ENCODE results near the gene HOXD10. TPM values are rescaled to one million over a fixed set of nuclear protein-coding genes. Genes with fewer than 3 reads are reported as not detected.

HOXD10 gene
- total RNA-seq, 5 donors from 2014 or later (not counting 1 experiment from before 2014, with no cell fraction given), result not detected

DNA sequence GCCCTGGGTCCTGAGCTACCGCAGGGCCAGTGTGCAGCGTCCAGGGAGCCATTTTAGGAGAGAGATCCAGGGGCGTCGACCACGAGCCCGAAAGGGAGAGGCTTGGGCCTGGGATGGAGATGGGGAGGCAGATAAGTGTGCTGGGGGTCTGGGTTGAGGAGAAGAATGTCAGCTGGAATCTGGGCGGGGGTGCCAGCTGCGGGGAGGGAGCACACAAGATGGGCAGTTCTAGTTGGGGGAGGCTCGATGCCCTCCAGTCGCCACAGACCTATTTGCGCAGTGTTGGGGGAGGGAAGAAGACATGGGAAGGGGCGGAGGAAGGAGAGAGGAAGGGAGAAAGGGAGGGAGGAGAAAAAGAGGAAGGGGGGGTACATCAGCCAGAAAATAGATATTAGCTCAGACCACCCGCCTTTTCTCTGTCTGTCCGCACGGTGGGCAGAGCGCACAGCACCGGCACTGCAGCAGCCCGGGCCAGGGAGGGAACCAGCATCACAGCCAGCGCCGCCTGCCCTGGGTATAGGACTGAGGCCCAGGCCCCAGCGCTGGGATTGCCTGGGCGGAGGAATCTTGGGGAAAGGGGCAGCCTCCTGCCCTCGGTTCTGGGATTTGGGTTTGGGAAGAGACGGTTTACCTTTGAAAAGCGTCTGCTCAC, 11.4 kb upstream of the HOXD10 start:
- no peaks in the 10 kb centered on the region for H3K9me3 Mint-ChIP-seq
- H3K4me1 ChIP-seq (ENCODE audit: control insufficient read depth in 1 of 2, extremely low read depth in 1 of 2, insufficient read depth in 2 of 2, low read length in 2 of 2), result peaks cover 4 to 18% of the 10 kb centered on the region in 2 experiments
- CTCF ChIA-PET, result no interaction called here
- H3K36me3 ChIP-seq (ENCODE audit: control insufficient read depth in 2 of 2, extremely low read depth in 1 of 2, insufficient read depth in 1 of 2, low read length in 1 of 2), result no peaks in the 10 kb centered on the region
- no peak for ATAC-seq (replicated peaks in 1 of 4)
- no peak overlapping the region for H3K4me3 ChIP-seq (ENCODE audit: control insufficient read depth in 1 of 2, extremely low read depth in 1 of 2, low read length in 1 of 2)
- DNase-seq, result no peak
- peak overlapping the region in 1 of 3 donors; percentile 68 for H3K4me3 Mint-ChIP-seq
- H3K27me3 ChIP-seq (replicated peaks in 1 of 2; ENCODE audit: control insufficient read depth in 2 of 2, extremely low read depth in 1 of 2, insufficient read depth in 2 of 2, low read length in 1 of 2), result peaks cover 39 to 84% of the 10 kb centered on the region in 2 experiments
- POLR2A ChIA-PET, result interaction anchor here in 1 of 2 donors (0.6 kb wide), 1 partner anchor 709 kb away, joined by 3 read pairs; no protein-coding TSS in a partner anchor
- no peak overlapping the region for H3K27ac ChIP-seq (ENCODE audit: low read length)
- no peak overlapping the region for H3K27ac Mint-ChIP-seq
- peaks cover 26 to 39% (median 30%) of the 10 kb centered on the region in 3 donors for H3K4me1 Mint-ChIP-seq
- H3K36me3 Mint-ChIP-seq, result no peaks in the 10 kb centered on the region
- 14% methylated on average over 24 of the region's 25 CpGs for WGBS (ENCODE audit: insufficient coverage)
- H3K27me3 Mint-ChIP-seq, result peaks cover 74 to 82% of the 10 kb centered on the region in 2 donors
- no peaks in the 10 kb centered on the region for H3K9me3 ChIP-seq

GRCh38 chr2:176105730-176106580, 10.6 kb upstream of the HOXD10 start:
- ATAC-seq (replicated peaks in 1 of 4) (no peak), DNase-seq (no peak)
- Mint-ChIP-seq H3K27ac (peak overlapping the region in 1 of 2 donors; percentile 44), H3K27me3 (peaks cover 74 to 82% of the 10 kb centered on the region in 2 donors), H3K36me3 (no peaks in the 10 kb centered on the region), H3K4me3 (peak overlapping the region; percentile 26 to 68 (median 60)), H3K9me3 (no peaks in the 10 kb centered on the region), H3K4me1 (peaks cover 26 to 39% (median 30%) of the 10 kb centered on the region in 3 donors)
- Histone ChIP-seq H3K27me3 (replicated peaks in 1 of 2; ENCODE audit: control insufficient read depth in 2 of 2, extremely low read depth in 1 of 2, insufficient read depth in 2 of 2, low read length in 1 of 2) (peaks cover 43 to 76% of the 10 kb centered on the region in 2 experiments), H3K27ac (ENCODE audit: low read length) (no peak overlapping the region), H3K9me3 (no peaks in the 10 kb centered on the region), H3K36me3 (ENCODE audit: control insufficient read depth in 2 of 2, extremely low read depth in 1 of 2, insufficient read depth in 1 of 2, low read length in 1 of 2) (no peaks in the 10 kb centered on the region), H3K4me3 (ENCODE audit: control insufficient read depth in 1 of 2, extremely low read depth in 1 of 2, low read length in 1 of 2) (no peak overlapping the region), H3K4me1 (ENCODE audit: control insufficient read depth in 1 of 2, extremely low read depth in 1 of 2, insufficient read depth in 2 of 2, low read length in 2 of 2) (peaks cover 4 to 18% of the 10 kb centered on the region in 2 experiments)
- POLR2A ChIA-PET, result interaction anchor here in 1 of 2 donors (0.6 kb wide), 1 partner anchor 709 kb away, joined by 3 read pairs; no protein-coding TSS in a partner anchor
- CTCF ChIA-PET, result no interaction called here
- 11% methylated on average over 20 of the region's 25 CpGs for WGBS (ENCODE audit: insufficient coverage)

- Mint-ChIP-seq H3K4me3 (peak within 1 kb of the TSS; percentile 26 to 68 (median 60)), H3K27ac (peak within 1 kb of the TSS in 1 of 2 donors; percentile 57), H3K36me3 (no peaks in the 10 kb centered on the region), H3K9me3 (no peaks in the 10 kb centered on the region), H3K27me3 (peaks cover 70 to 82% of the 10 kb centered on the region in 2 donors), H3K4me1 (peaks cover 30 to 39% (median 34%) of the 10 kb centered on the region in 3 donors)
- Histone ChIP-seq H3K4me1 (ENCODE audit: control insufficient read depth in 1 of 2, extremely low read depth in 1 of 2, insufficient read depth in 2 of 2, low read length in 2 of 2) (peaks cover 4 to 22% of the 10 kb centered on the region in 2 experiments), H3K4me3 (ENCODE audit: control insufficient read depth in 1 of 2, extremely low read depth in 1 of 2, low read length in 1 of 2) (peak within 1 kb of the TSS in 1 of 2 donors; percentile 46), H3K27ac (ENCODE audit: low read length) (no peak within 1 kb of the TSS), H3K27me3 (replicated peaks in 1 of 2; ENCODE audit: control insufficient read depth in 2 of 2, extremely low read depth in 1 of 2, insufficient read depth in 2 of 2, low read length in 1 of 2) (peaks cover 35 to 75% of the 10 kb centered on the region in 2 experiments), H3K9me3 (no peaks in the 10 kb centered on the region), H3K36me3 (ENCODE audit: control insufficient read depth in 2 of 2, extremely low read depth in 1 of 2, insufficient read depth in 1 of 2, low read length in 1 of 2) (no peaks in the 10 kb centered on the region)
- ATAC-seq (replicated peaks in 1 of 4) (peak in 2 of 4 experiments; percentile 23 to 50), DNase-seq (no peak)
- ChIA-PET CTCF (interaction anchor here in 1 of 2 donors (0.7 kb wide), 1 partner anchor 464 kb away, joined by 3 read pairs; no protein-coding TSS in a partner anchor), POLR2A (no interaction called here)
- WGBS (ENCODE audit: insufficient coverage), result 10% methylated on average over 62 of the region's 85 CpGs
Observed at GRCh38 chr2:176106581-176107539, 9.7 kb upstream of the HOXD10 start, which contains the start of gene HOXD11. HOXD11 (plus strand) TSS chr2:176107280; CDS start chr2:176107356, 76 bp downstream.

DNA sequence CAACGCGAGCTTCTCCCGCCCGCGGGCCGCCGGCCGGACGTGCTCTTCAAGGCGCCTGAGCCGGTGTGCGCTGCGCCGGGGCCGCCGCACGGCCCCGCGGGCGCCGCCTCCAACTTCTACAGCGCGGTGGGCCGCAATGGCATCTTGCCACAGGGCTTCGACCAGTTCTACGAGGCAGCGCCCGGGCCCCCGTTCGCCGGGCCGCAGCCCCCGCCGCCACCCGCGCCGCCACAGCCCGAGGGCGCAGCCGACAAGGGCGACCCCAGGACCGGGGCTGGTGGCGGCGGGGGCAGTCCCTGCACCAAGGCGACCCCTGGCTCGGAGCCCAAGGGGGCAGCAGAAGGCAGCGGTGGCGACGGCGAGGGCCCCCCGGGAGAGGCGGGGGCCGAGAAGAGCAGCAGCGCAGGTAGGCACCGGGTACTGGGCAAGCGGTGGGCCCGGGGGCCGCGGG, 8.8 kb upstream of the HOXD10 start:
- Histone ChIP-seq H3K27ac (ENCODE audit: low read length) (no peak overlapping the region), H3K27me3 (replicated peaks in 1 of 2; ENCODE audit: control insufficient read depth in 2 of 2, extremely low read depth in 1 of 2, insufficient read depth in 2 of 2, low read length in 1 of 2) (peaks cover 29 to 79% of the 10 kb centered on the region in 2 experiments), H3K36me3 (ENCODE audit: control insufficient read depth in 2 of 2, extremely low read depth in 1 of 2, insufficient read depth in 1 of 2, low read length in 1 of 2) (no peaks in the 10 kb centered on the region), H3K4me3 (ENCODE audit: control insufficient read depth in 1 of 2, extremely low read depth in 1 of 2, low read length in 1 of 2) (no peak overlapping the region), H3K4me1 (ENCODE audit: control insufficient read depth in 1 of 2, extremely low read depth in 1 of 2, insufficient read depth in 2 of 2, low read length in 2 of 2) (peaks cover 4 to 22% of the 10 kb centered on the region in 2 experiments), H3K9me3 (no peaks in the 10 kb centered on the region)
- ATAC-seq (replicated peaks in 1 of 4) (no peak), DNase-seq (no peak)
- no peak overlapping the region for H3K27ac Mint-ChIP-seq
- ChIA-PET CTCF (interaction anchor here in 1 of 2 donors (0.7 kb wide), 1 partner anchor 1237 kb away, joined by 4 read pairs; no protein-coding TSS in a partner anchor), POLR2A (no interaction called here)
- no peaks in the 10 kb centered on the region for H3K36me3 Mint-ChIP-seq
- peaks cover 66 to 82% of the 10 kb centered on the region in 2 donors for H3K27me3 Mint-ChIP-seq
- WGBS (ENCODE audit: insufficient coverage), result 6% methylated on average over 46 of the region's 59 CpGs
- H3K4me3 Mint-ChIP-seq, result no peak overlapping the region
- H3K4me1 Mint-ChIP-seq, result peaks cover 30 to 39% (median 34%) of the 10 kb centered on the region in 3 donors
- H3K9me3 Mint-ChIP-seq, result no peaks in the 10 kb centered on the region

DNA sequence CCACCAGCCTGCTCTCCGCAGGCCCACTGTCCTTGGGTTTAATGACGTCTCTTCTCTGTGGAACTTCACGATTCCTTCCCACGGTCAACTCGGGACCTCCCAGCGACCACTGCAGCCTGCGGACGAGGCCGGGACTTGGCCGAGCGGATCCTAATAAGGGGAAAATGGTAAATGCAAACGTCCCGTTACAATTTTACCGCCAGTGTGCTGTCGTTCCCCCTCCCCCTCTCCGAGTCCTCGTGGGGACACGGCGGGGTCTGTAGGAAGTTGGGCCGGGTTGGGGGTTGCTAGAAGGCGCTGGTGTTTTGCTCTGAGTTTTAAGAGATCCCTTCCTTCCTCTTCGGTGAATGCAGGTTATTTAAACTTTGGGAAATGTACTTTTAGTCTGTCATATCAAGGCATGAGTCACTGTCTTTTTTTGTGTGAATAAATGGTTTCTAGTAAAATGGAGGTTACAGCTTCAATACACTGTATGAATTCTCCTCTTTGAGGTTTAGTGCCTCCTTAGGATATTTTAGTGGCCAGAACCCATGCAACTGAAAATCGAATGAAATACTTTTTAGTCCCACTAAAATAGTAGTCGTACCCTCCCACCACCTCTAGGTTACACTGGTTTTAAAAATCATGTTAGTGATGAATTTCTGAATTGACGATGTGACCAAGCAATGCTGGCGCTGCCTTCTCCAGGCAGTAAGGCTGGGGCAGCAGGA, 7.2 kb upstream of the HOXD10 start:
- H3K36me3 Mint-ChIP-seq, result no peaks in the 10 kb centered on the region
- peaks cover 30 to 35% (median 30%) of the 10 kb centered on the region in 3 donors for H3K4me1 Mint-ChIP-seq
- no peak for ATAC-seq (replicated peaks in 1 of 4)
- H3K27ac Mint-ChIP-seq, result peak overlapping the region in 1 of 2 donors; percentile 21
- peaks cover 65 to 83% of the 10 kb centered on the region in 2 donors for H3K27me3 Mint-ChIP-seq
- Histone ChIP-seq H3K36me3 (ENCODE audit: control insufficient read depth in 2 of 2, extremely low read depth in 1 of 2, insufficient read depth in 1 of 2, low read length in 1 of 2) (no peaks in the 10 kb centered on the region), H3K9me3 (no peaks in the 10 kb centered on the region), H3K27ac (ENCODE audit: low read length) (no peak overlapping the region), H3K4me3 (ENCODE audit: control insufficient read depth in 1 of 2, extremely low read depth in 1 of 2, low read length in 1 of 2) (peak overlapping the region in 1 of 2 donors; percentile 2), H3K27me3 (replicated peaks in 1 of 2; ENCODE audit: control insufficient read depth in 2 of 2, extremely low read depth in 1 of 2, insufficient read depth in 2 of 2, low read length in 1 of 2) (peaks cover 24 to 77% of the 10 kb centered on the region in 2 experiments), H3K4me1 (ENCODE audit: control insufficient read depth in 1 of 2, extremely low read depth in 1 of 2, insufficient read depth in 2 of 2, low read length in 2 of 2) (peaks cover 4 to 20% of the 10 kb centered on the region in 2 experiments)
- CTCF ChIA-PET, result interaction anchor here in 1 of 2 donors (2.0 kb wide), 1 partner anchor 18 kb away, joined by 6 read pairs; no protein-coding TSS in a partner anchor
- 0% methylated on average over 1 of the region's 26 CpGs for WGBS (ENCODE audit: insufficient coverage)
- H3K9me3 Mint-ChIP-seq, result no peaks in the 10 kb centered on the region
- POLR2A ChIA-PET, result interaction anchor here in 1 of 2 donors (0.6 kb wide), 1 partner anchor 14 kb away, joined by 7 read pairs; no protein-coding TSS in a partner anchor
- DNase-seq, result no peak
- H3K4me3 Mint-ChIP-seq, result peak overlapping the region in 2 of 3 donors; percentile 42 to 46

All from T-cell (primary cell).